ENCODE results near the gene GLI2. TPM values are rescaled to one million over a fixed set of nuclear protein-coding genes. Genes with fewer than 3 reads are reported as not detected.

The GLI2 gene
- total and polyA plus RNA-seq, 2 of the 13 experiments (the other 11 are each of a cell fraction or from before 2014, with no cell fraction given): not detected

DNA sequence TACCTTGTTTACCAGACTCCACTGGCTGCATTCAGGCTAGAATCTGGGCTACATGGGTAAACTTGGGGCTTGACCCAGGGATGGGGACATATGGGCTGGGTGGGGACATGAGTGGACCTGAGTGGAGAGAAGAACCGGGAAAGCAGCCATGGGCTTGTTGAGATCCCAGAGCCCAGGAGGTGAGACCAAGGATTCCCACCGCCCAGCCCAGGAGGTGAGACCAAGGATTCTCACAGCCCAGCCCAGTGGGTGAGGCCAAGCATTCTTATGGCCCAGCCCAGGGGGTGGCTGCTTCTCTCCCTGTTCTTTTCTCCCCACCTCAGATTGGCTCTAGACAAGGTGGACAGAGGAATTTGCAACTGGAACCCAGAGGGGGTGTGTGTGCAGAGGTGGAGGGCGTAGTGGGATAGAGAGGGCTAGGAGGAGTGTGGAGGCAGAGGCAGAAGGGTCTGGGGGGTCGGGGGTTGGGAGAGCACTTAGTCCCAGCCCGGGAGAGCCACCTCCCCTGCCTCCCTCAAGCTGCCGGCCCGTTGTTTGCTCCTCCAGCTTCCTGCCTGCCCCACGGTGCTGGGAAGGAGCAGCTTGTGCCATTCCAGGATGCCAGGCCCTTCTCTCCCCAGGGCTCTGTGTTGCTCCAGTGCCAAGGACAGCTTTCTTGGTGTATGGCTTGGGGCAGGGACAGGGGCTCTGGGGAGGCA is 25.6 kb downstream of the GLI2 start:
- in situ Hi-C loops (cut with HindIII; ENCODE audit: extremely low pct_ligation_motif_present, low pct_unique_long_range_greater_than_20kb): no loop called here
- H3K9ac ChIP-seq (ENCODE audit: insufficient read depth, low read depth, low read length): no peak overlapping the region
- H3K4me3 ChIP-seq (replicated peaks in 1 of 3; ENCODE audit: insufficient read depth in 1 of 3, low read depth in 2 of 3, low read length in 3 of 3): no peak overlapping the region
- H3K27ac ChIP-seq (ENCODE audit: extremely low read length, insufficient read depth, low read length): no peak overlapping the region
- H4K20me1 ChIP-seq (ENCODE audit: insufficient read depth, low read length): no peaks in the 10 kb centered on the region
- peaks cover 11 to 77% of the 10 kb centered on the region in 2 experiments; a peak in 4 of 5 replicates for H3K27me3 ChIP-seq (ENCODE audit: control insufficient read depth in 1 of 2, insufficient read depth in 2 of 2, low read length in 2 of 2)
- no peaks in the 10 kb centered on the region for H3K79me2 ChIP-seq (ENCODE audit: insufficient read depth, low read length)
- DNase-seq (ENCODE audit: low spot score) (no peak), FAIRE-seq (no peak), ATAC-seq (no peak)
- POLR2A ChIA-PET: no interaction called here
- no peaks in the 10 kb centered on the region for H3K36me3 ChIP-seq (replicated peaks in 1 of 2; ENCODE audit: control insufficient read depth in 1 of 2, insufficient read depth in 2 of 2, low read length in 2 of 2)
- CTCF ChIA-PET (ENCODE audit: low intra/inter-chr PET ratio, low total read pairs): no interaction called here
- BruUV-seq (replicated peaks): no TSS peak
- H3K9me3 ChIP-seq (ENCODE audit: low read length): no peaks in the 10 kb centered on the region
- intact Hi-C loops (cut with micrococcal nuclease; ENCODE audit: unreplicated experiment): no loop called here
- H2AFZ ChIP-seq (ENCODE audit: low read length): no peak overlapping the region
- H3K4me2 ChIP-seq (ENCODE audit: low read depth, low read length): no peak overlapping the region
- no peaks in the 10 kb centered on the region for H3K4me1 ChIP-seq (ENCODE audit: insufficient read depth, low read length)
- WGBS (ENCODE audit: low lambda C conversion rate): 12% methylated on average over 8 of the region's 8 CpGs
- TF ChIP-seq, protein P1, sequence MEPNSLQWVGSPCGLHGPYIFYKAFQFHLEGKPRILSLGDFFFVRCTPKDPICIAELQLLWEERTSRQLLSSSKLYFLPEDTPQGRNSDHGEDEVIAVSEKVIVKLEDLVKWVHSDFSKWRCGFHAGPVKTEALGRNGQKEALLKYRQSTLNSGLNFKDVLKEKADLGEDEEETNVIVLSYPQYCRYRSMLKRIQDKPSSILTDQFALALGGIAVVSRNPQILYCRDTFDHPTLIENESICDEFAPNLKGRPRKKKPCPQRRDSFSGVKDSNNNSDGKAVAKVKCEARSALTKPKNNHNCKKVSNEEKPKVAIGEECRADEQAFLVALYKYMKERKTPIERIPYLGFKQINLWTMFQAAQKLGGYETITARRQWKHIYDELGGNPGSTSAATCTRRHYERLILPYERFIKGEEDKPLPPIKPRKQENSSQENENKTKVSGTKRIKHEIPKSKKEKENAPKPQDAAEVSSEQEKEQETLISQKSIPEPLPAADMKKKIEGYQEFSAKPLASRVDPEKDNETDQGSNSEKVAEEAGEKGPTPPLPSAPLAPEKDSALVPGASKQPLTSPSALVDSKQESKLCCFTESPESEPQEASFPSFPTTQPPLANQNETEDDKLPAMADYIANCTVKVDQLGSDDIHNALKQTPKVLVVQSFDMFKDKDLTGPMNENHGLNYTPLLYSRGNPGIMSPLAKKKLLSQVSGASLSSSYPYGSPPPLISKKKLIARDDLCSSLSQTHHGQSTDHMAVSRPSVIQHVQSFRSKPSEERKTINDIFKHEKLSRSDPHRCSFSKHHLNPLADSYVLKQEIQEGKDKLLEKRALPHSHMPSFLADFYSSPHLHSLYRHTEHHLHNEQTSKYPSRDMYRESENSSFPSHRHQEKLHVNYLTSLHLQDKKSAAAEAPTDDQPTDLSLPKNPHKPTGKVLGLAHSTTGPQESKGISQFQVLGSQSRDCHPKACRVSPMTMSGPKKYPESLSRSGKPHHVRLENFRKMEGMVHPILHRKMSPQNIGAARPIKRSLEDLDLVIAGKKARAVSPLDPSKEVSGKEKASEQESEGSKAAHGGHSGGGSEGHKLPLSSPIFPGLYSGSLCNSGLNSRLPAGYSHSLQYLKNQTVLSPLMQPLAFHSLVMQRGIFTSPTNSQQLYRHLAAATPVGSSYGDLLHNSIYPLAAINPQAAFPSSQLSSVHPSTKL (CRISPR knock-in tag; IDR thresholded peaks at IDR 0.05): no peak
- TF ChIP-seq ZC3H4 (CRISPR knock-in tag; IDR thresholded peaks at IDR 0.05; ENCODE audit: borderline replicate concordance) (no peak), ZNF558 (CRISPR knock-in tag; IDR thresholded peaks at IDR 0.05; ENCODE audit: borderline replicate concordance) (no peak)

DNA sequence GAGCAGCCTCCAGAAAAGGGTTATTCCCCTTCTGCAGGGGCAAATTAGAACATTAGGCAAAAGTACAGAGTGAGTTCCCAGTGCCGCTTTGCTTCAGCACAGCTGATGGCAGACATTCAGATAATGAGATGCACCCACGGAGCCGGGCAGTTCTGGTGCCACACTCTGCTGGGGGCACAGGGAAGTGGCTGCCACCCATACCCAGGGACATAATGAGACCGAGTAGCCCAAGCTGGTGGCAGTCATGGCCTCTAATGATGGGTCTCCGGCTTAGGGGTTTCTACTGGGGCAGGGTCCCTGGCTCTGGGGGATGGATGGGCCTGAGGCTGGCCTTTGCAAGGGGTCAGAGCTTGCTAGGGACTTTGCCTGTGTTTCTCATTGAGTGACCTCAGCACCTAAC is 26.2 kb downstream of the GLI2 start:
- no peaks in the 10 kb centered on the region for H3K4me1 ChIP-seq (ENCODE audit: insufficient read depth, low read length)
- H3K79me2 ChIP-seq (ENCODE audit: insufficient read depth, low read length): no peaks in the 10 kb centered on the region
- FAIRE-seq: no peak
- H3K36me3 ChIP-seq (replicated peaks in 1 of 2; ENCODE audit: control insufficient read depth in 1 of 2, insufficient read depth in 2 of 2, low read length in 2 of 2): no peaks in the 10 kb centered on the region
- no peak for DNase-seq (ENCODE audit: low spot score)
- H3K27me3 ChIP-seq (ENCODE audit: control insufficient read depth in 1 of 2, insufficient read depth in 2 of 2, low read length in 2 of 2): peaks cover 13 to 83% of the 10 kb centered on the region in 2 experiments; a peak in 4 of 5 replicates
- no TSS peak for BruUV-seq (replicated peaks)
- ChIA-PET POLR2A (no interaction called here), CTCF (ENCODE audit: low intra/inter-chr PET ratio, low total read pairs) (no interaction called here)
- no peak for ATAC-seq
- in situ Hi-C loops (cut with HindIII; ENCODE audit: extremely low pct_ligation_motif_present, low pct_unique_long_range_greater_than_20kb): no loop called here
- H3K9ac ChIP-seq (ENCODE audit: insufficient read depth, low read depth, low read length): no peak overlapping the region
- H2AFZ ChIP-seq (ENCODE audit: low read length): no peak overlapping the region
- TF ChIP-seq, protein P2, sequence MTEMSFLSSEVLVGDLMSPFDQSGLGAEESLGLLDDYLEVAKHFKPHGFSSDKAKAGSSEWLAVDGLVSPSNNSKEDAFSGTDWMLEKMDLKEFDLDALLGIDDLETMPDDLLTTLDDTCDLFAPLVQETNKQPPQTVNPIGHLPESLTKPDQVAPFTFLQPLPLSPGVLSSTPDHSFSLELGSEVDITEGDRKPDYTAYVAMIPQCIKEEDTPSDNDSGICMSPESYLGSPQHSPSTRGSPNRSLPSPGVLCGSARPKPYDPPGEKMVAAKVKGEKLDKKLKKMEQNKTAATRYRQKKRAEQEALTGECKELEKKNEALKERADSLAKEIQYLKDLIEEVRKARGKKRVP (CRISPR knock-in tag; IDR thresholded peaks at IDR 0.05): no peak
- no peak for TF ChIP-seq HIVEP1 (CRISPR knock-in tag; IDR thresholded peaks at IDR 0.05)
- TF ChIP-seq RFX5 (IDR thresholded peaks at IDR 0.05; ENCODE audit: low read depth, low read length): no peak
- TF ChIP-seq, protein P3, sequence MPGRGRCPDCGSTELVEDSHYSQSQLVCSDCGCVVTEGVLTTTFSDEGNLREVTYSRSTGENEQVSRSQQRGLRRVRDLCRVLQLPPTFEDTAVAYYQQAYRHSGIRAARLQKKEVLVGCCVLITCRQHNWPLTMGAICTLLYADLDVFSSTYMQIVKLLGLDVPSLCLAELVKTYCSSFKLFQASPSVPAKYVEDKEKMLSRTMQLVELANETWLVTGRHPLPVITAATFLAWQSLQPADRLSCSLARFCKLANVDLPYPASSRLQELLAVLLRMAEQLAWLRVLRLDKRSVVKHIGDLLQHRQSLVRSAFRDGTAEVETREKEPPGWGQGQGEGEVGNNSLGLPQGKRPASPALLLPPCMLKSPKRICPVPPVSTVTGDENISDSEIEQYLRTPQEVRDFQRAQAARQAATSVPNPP (CRISPR knock-in tag; IDR thresholded peaks at IDR 0.05): no peak
- TF ChIP-seq ASH2L (IDR thresholded peaks at IDR 0.05; ENCODE audit: insufficient read length, low read depth, low read length): no peak
- no peak for TF ChIP-seq ZNF205 (CRISPR knock-in tag; IDR thresholded peaks at IDR 0.05)
- no peak for TF ChIP-seq ZSCAN22 (CRISPR knock-in tag; IDR thresholded peaks at IDR 0.05)
- 18% methylated on average over 5 of the region's 5 CpGs for WGBS (ENCODE audit: low lambda C conversion rate)
- H3K4me3 ChIP-seq (replicated peaks in 1 of 3; ENCODE audit: insufficient read depth in 1 of 3, low read depth in 2 of 3, low read length in 3 of 3): no peak overlapping the region
- H3K27ac ChIP-seq (ENCODE audit: extremely low read length, insufficient read depth, low read length): no peak overlapping the region
- no peaks in the 10 kb centered on the region for H4K20me1 ChIP-seq (ENCODE audit: insufficient read depth, low read length)
- no peaks in the 10 kb centered on the region for H3K9me3 ChIP-seq (ENCODE audit: low read length)
- H3K4me2 ChIP-seq (ENCODE audit: low read depth, low read length): no peak overlapping the region
- intact Hi-C loops (cut with micrococcal nuclease; ENCODE audit: unreplicated experiment): no loop called here
